HUES64 (cell line): ENCODE measurements around the gene APOH.

Source experiments
- H3K27ac ChIP-seq: 2 replicates; pipeline ENCODE4 v1.7.0; 2013; ENCODE audit warnings: low read depth, low read length, inconsistent platforms
- H3K27me3 ChIP-seq: 2 replicates; pipeline ENCODE4 v1.6.1; 2013; ENCODE audit warnings: mild to moderate bottlenecking, low read length; ENCODE audit not compliant: insufficient read depth
- H3K36me3 ChIP-seq: 2 replicates; pipeline ENCODE4 v1.6.1; 2013; ENCODE audit warnings: mild to moderate bottlenecking, low read length; ENCODE audit not compliant: insufficient read depth
- H3K4me1 ChIP-seq: 2 replicates; pipeline ENCODE4 v1.6.1; 2013; ENCODE audit warnings: mild to moderate bottlenecking, low read length, moderate library complexity; ENCODE audit not compliant: insufficient read depth
- H3K4me3 ChIP-seq: 2 replicates; pipeline ENCODE4 v1.5.1; 2013; ENCODE audit warnings: mild to moderate bottlenecking, low read length, moderate library complexity
- H3K9ac ChIP-seq: 2 replicates; pipeline ENCODE4 v1.6.1; 2013; ENCODE audit warnings: mild to moderate bottlenecking, low read depth, low read length
- H3K9me3 ChIP-seq: 2 replicates; pipeline ENCODE4 v1.6.1; 2013; ENCODE audit warnings: low read depth, low read length; ENCODE audit not compliant: insufficient read depth
- WGBS: fragments of 150-250, 120-280 bp; methylation state at CpG from one replicate; pipeline ENCODE4 v1.1.7; 2013; ENCODE audit warnings: missing lambda C conversion rate; 5-methylcytosine and 5-hydroxymethylcytosine counted together

APOH gene

DNA sequence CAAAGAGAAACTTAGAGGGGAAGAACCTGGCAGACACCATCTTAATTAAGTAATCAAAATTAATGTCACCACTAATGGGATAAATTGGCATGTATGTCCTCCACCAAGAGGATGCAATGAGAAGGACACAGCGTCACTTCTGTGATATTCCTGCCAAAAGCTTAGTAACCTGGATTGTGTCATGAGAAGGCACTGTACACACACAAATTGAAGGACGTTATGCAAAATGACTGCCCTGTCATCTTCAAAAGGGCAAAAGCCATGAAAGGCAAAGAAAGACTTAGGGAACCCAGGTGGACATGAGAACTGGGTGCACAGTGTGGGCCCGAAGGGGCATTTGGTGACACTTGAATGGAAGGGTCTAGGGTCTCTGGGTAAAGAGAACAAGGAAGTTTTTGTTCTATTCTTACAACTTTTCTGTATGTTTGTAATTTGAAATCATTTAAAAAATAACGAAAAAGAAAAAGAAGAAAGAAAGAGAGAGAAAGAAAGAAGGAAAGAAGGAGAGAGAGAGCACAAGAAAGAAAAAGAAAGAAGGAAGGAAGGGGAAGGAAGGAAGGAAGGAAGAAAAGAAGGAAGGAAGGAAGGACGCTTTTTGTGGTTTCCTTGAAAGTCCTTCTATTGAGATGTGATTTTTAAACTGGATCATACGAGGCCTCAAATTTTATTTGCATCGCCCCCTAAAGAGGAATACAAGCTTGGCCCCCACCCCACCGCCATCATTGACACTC, 4.0 kb upstream of the APOH start:
- H3K4me3 ChIP-seq, result no peak overlapping the region
- no peaks in the 10 kb centered on the region for H3K9me3 ChIP-seq
- H3K27ac ChIP-seq, result no peak overlapping the region
- no peaks in the 10 kb centered on the region for H3K4me1 ChIP-seq
- H3K9ac ChIP-seq, result no peak overlapping the region
- 92% methylated on average over 8 of the region's 8 CpGs for WGBS
- no peaks in the 10 kb centered on the region for H3K27me3 ChIP-seq
- no peaks in the 10 kb centered on the region for H3K36me3 ChIP-seq

- Histone ChIP-seq H3K4me3 (no peak overlapping the region), H3K9me3 (no peaks in the 10 kb centered on the region), H3K9ac (no peak overlapping the region), H3K27me3 (no peaks in the 10 kb centered on the region), H3K27ac (no peak overlapping the region), H3K36me3 (no peaks in the 10 kb centered on the region), H3K4me1 (no peaks in the 10 kb centered on the region)
- WGBS, result 87% methylated on average over 4 of the region's 4 CpGs
These were observed 1.8 kb upstream of the APOH start for GRCh38 chr17:66230922-66231591.

DNA sequence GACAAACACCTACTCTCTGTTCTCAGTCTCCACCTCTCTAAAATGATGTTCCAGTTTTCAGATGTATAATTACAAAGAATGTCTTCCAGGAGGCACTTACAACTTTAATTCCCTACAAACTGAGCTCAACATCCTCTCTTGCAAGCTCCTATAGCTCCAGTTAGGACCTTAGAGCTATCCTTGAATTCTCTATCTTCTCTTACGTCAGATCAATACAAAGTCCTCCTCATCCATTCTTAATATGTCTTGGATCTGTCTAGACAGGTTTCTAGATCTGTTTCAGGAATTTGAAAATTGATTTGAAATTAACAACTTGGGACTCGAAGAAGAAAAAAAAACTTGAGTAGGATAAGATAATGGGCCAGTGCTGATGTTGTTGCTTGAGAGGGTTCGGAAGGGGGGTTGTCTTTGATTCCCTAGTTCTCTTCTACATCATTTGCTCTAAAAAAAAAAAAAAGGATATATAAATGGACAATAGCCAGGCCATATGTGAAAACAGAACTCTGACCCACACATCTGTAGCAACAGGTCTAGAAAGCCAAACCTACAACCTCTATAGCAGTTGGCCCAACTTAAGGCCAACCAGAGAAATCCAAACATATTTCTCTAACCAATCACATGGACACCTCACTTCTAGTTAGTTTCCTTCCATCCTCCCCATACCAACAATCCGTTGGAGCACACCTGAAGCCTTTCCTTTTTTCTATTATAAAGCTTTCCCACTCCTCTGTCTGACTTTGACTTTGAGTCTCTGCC, 746 bp upstream of the APOH start:
- H3K4me3 ChIP-seq, result no peak overlapping the region
- no peak overlapping the region for H3K27ac ChIP-seq
- WGBS, result 88% methylated on average over 3 of the region's 4 CpGs
- no peaks in the 10 kb centered on the region for H3K36me3 ChIP-seq
- no peaks in the 10 kb centered on the region for H3K9me3 ChIP-seq
- H3K9ac ChIP-seq, result no peak overlapping the region
- no peaks in the 10 kb centered on the region for H3K4me1 ChIP-seq
- H3K27me3 ChIP-seq, result no peaks in the 10 kb centered on the region

DNA sequence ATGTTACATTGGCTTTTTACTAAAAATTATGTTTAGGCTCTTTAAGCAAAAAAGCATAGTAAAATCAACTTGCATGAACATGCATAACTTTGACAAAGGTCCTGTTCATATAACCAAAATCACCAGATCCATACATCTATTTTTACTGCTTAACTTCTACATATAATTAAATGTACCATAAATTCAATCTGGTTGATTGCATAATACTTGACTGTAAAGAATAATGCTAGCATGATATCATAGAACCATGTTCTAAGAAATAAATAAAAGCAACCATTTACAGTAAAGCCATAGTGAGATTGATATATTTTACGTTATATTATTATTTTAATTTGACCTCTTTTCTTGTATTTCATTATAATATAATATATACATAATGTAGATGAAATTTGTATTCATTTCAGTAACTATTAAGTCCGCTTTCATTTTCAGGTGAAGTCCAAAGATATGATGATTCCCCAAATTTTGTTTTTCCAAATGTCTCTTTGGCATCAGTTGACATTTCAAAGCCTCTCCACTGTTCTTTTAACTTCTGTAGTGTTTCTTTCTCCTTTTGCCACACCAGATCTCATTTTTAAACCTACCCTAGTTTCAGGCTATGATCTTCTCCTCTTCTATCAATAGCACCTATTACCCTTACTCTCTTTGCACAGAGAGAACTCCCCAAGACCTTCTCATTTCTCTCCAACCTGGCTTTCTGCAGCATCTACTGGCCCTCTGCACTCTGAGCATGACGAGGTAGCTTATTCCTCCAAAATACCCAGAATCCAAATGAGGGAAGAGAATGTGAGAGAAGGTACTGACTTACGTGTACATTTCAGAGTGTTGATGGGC, 1.8 kb downstream of the APOH start:
- no peaks in the 10 kb centered on the region for H3K36me3 ChIP-seq
- no peaks in the 10 kb centered on the region for H3K4me1 ChIP-seq
- 95% methylated on average over 2 of the region's 4 CpGs for WGBS
- H3K27ac ChIP-seq, result no peak overlapping the region
- H3K27me3 ChIP-seq, result no peaks in the 10 kb centered on the region
- H3K4me3 ChIP-seq, result no peak overlapping the region
- no peaks in the 10 kb centered on the region for H3K9me3 ChIP-seq
- H3K9ac ChIP-seq, result no peak overlapping the region

DNA sequence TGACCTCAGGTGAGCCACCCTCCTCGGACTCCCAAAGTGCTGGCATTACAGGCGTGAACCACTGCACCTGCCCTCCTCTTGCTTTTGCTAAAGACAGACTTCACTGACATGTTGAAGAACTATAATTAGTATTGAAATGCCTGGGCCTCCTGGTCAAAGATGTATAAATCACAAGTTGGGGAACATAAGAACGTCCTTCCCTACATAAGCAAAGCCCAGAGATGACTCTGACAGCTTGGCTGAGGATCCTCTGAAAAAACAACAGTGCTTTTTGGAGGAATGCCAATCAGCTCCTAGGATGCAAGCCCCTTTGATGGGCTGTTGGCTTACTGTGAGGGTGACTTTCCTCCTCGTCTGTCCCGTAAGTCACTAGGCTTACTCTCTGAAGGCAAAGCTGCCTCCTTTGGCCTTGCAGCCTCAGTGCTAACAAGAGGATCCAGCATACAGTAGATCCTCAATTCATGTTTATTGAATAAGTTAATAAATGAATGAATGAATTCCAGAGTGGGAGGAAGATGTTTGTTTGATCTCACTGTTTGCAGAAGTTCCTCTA, 6.3 kb downstream of the APOH start:
- Histone ChIP-seq H3K4me3 (no peak overlapping the region), H3K36me3 (no peaks in the 10 kb centered on the region), H3K9ac (no peak overlapping the region), H3K4me1 (no peaks in the 10 kb centered on the region), H3K27ac (no peak overlapping the region), H3K9me3 (no peaks in the 10 kb centered on the region), H3K27me3 (no peaks in the 10 kb centered on the region)
- 90% methylated on average over 5 of the region's 5 CpGs for WGBS

DNA sequence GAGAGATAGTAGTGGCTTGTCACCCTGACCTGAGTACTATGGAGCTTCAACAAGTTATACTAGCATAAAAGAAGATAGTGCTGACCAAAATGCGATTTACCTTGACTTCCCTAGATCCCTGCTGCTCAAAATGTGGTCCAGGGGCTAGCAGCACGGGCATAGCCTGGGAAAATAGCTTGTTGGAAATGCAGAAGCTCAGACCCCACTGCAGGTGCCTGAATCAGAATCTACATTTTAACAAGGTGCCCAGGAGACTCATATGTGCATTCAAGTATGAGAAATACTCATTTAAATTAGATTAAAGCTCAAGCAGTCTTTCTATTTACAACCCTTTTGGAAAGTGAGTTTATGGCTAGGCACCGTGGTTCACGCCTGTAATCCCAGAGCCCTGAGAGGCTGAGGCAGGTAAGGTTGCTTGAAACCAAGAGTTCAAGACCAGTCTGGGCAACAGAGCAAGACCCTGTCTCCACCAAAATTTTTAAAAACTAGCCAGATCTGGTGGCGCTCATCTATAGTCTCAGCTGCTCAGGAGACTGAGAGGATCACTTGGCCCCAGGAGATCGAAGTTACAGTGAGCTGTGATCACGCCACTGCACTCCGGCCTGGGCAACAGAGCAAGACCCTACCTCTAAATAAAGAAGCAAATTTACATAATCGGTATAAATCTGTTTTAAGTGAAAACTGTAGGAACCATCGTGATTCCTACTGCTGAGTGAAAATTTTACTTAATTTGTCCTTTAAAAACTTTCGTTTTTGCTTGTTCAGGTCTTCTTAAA, 7.3 kb downstream of the APOH start:
- no peaks in the 10 kb centered on the region for H3K9me3 ChIP-seq
- no peaks in the 10 kb centered on the region for H3K36me3 ChIP-seq
- no peak overlapping the region for H3K9ac ChIP-seq
- no peak overlapping the region for H3K27ac ChIP-seq
- no peaks in the 10 kb centered on the region for H3K4me1 ChIP-seq
- no peaks in the 10 kb centered on the region for H3K27me3 ChIP-seq
- WGBS, result 82% methylated on average over 11 of the region's 11 CpGs
- no peak overlapping the region for H3K4me3 ChIP-seq

- no peaks in the 10 kb centered on the region for H3K9me3 ChIP-seq
- no peak overlapping the region for H3K9ac ChIP-seq
- H3K27ac ChIP-seq, result no peak overlapping the region
- H3K4me3 ChIP-seq, result no peak overlapping the region
- no peaks in the 10 kb centered on the region for H3K27me3 ChIP-seq
- H3K4me1 ChIP-seq, result no peaks in the 10 kb centered on the region
- H3K36me3 ChIP-seq, result no peaks in the 10 kb centered on the region
These were observed 7.9 kb downstream of the APOH start for GRCh38 chr17:66221343-66221742.

- Histone ChIP-seq H3K36me3 (no peaks in the 10 kb centered on the region), H3K4me3 (no peak overlapping the region), H3K9me3 (no peaks in the 10 kb centered on the region), H3K27me3 (no peaks in the 10 kb centered on the region), H3K9ac (no peak overlapping the region), H3K4me1 (no peaks in the 10 kb centered on the region), H3K27ac (no peak overlapping the region)
- 95% methylated on average over 8 of the region's 8 CpGs for WGBS
These were observed 9.0 kb downstream of the APOH start for GRCh38 chr17:66220079-66220835.

- Histone ChIP-seq H3K4me1 (no peaks in the 10 kb centered on the region), H3K27ac (no peak overlapping the region), H3K36me3 (no peaks in the 10 kb centered on the region), H3K4me3 (no peak overlapping the region), H3K27me3 (no peaks in the 10 kb centered on the region), H3K9me3 (no peaks in the 10 kb centered on the region), H3K9ac (no peak overlapping the region)
- WGBS, result 96% methylated on average over 3 of the region's 3 CpGs
These were observed 13.7 kb downstream of the APOH start for GRCh38 chr17:66215529-66215911.
